CD4-positive, alpha-beta T cell (primary cell): ENCODE results near the gene OST4. TPM values are rescaled to one million over a fixed set of nuclear protein-coding genes. Genes with fewer than 3 reads are reported as not detected.

Source experiments
- ATAC-seq: fragments of 200-7000 bp; cut with Tn5 transposase; one replicate; pipeline ENCODE4 v1.10.0; 2022; ENCODE audit warnings: mild to moderate bottlenecking; ENCODE audit not compliant: poor library complexity
- CTCF ChIA-PET: fragments of 350-600 bp; sonication (Branson Sonifier 250); formaldehyde crosslinking; loops from one replicate; lab custom pipeline; 2021; ENCODE audit warnings: antibody characterized with exemption, inconsistent platforms; lab: Charles Lee
- POLR2A ChIA-PET: fragments of 350-600 bp; sonication (Branson Sonifier 250); formaldehyde crosslinking; loops from one replicate; lab custom pipeline; 2021; ENCODE audit warnings: antibody characterized with exemption, inconsistent platforms; lab: Charles Lee
- DNase-seq, 14 experiments: peaks; one replicate each; pipeline ENCODE4 v3.0.0-alpha.2; 2013 to 2020; ENCODE audit warnings: mixed read lengths in 2 of 14
- H3K27ac ChIP-seq, 2 donors: one replicate each; pipeline versions ENCODE4 v1.5.1 to v1.7.0; 2013; ENCODE audit warnings: low read length in 2 of 2, low read depth in 1 of 2, mild to moderate bottlenecking in 1 of 2
- H3K27me3 ChIP-seq, 2 experiments: 1 replicate in 1 of 2; 2 replicates in 1 of 2; pipeline versions ENCODE4 v1.6.1 to v1.7.0; 2013; ENCODE audit warnings: low read length in 2 of 2, control low read depth in 1 of 2, mild to moderate bottlenecking in 1 of 2, moderate library complexity in 1 of 2; ENCODE audit not compliant: insufficient read depth in 2 of 2, control insufficient read depth in 1 of 2
- H3K36me3 ChIP-seq: one replicate; pipeline ENCODE4 v1.6.1; 2013; ENCODE audit warnings: low read length, control low read depth; ENCODE audit not compliant: insufficient read depth
- H3K4me1 ChIP-seq: one replicate; pipeline ENCODE4 v1.6.1; 2013; ENCODE audit warnings: low read length, control low read depth; ENCODE audit not compliant: insufficient read depth
- H3K4me3 ChIP-seq: one replicate; pipeline ENCODE4 v1.5.1; 2013; ENCODE audit warnings: mild to moderate bottlenecking, low read length, moderate library complexity
- H3K9me3 ChIP-seq, 2 experiments: 1 replicate in 1 of 2; 2 replicates in 1 of 2; pipeline versions ENCODE4 v1.6.1 to v1.7.0; 2013; ENCODE audit warnings: low read length in 2 of 2, mild to moderate bottlenecking in 2 of 2, control low read depth in 1 of 2, moderate library complexity in 1 of 2; ENCODE audit not compliant: control insufficient read depth in 1 of 2, insufficient read depth in 1 of 2
- H3K27ac Mint-ChIP-seq: one replicate; pipeline ENCODE4 v1.8.0; 2020; ENCODE audit warnings: mixed read lengths
- H3K27me3 Mint-ChIP-seq: one replicate; pipeline ENCODE4 v1.8.0; 2021; ENCODE audit warnings: mixed read lengths
- H3K36me3 Mint-ChIP-seq: one replicate; pipeline ENCODE4 v1.8.0; 2021; ENCODE audit warnings: low read depth, mixed read lengths
- H3K4me1 Mint-ChIP-seq: one replicate; pipeline ENCODE4 v1.8.0; 2021; ENCODE audit warnings: low read depth, mixed read lengths
- H3K4me3 Mint-ChIP-seq: one replicate; pipeline ENCODE4 v1.8.0; 2020; ENCODE audit warnings: mild to moderate bottlenecking, mixed read lengths
- H3K9me3 Mint-ChIP-seq: one replicate; pipeline ENCODE4 v1.8.0; 2020; ENCODE audit warnings: mixed read lengths
- intact Hi-C, 2 experiments: fragments of 100-400 bp; cut with DNase I in 1 of 2; cut with micrococcal nuclease in 1 of 2; formaldehyde crosslinking; loops; one replicate each; pipeline versions ENCODE4 v1.15.1 to v1.9.0; 2023 to 2025; cut with DNase I, micrococcal nuclease
- total RNA-seq, 174 experiments: library from RNA in 2 of 174; stranded (reverse) in 2 of 174; gene quantifications; one replicate each; pipeline ENCODE4 v1.2.3 and lab custom pipeline; 2021 to 2026
- TF ChIP-seq, protein P1 (sequence below): fragments of 200-600 bp; IDR thresholded peaks from one replicate; pipeline ENCODE4 v1.8.0; 2022; ENCODE audit warnings: antibody characterized with exemption, mild to moderate bottlenecking

Gene OST4
- total RNA-seq, 2 experiments from 2014 or later = 232 to 254 TPM

- POLR2A ChIA-PET = no interaction called here
- Mint-ChIP-seq H3K4me1 (peaks cover 4% of the 10 kb centered on the region), H3K36me3 (peaks cover 41% of the 10 kb centered on the region), H3K27ac (peak overlapping the region; percentile 34), H3K4me3 (no peak overlapping the region), H3K9me3 (no peaks in the 10 kb centered on the region), H3K27me3 (no peaks in the 10 kb centered on the region)
- no peaks in the 10 kb centered on the region for H3K27me3 ChIP-seq
- ATAC-seq = no peak
- H3K36me3 ChIP-seq = peaks cover 36% of the 10 kb centered on the region
- H3K27ac ChIP-seq = no peak overlapping the region
- no peaks in the 10 kb centered on the region for H3K4me1 ChIP-seq
- DNase-seq = no peak
- TF ChIP-seq, protein P1, sequence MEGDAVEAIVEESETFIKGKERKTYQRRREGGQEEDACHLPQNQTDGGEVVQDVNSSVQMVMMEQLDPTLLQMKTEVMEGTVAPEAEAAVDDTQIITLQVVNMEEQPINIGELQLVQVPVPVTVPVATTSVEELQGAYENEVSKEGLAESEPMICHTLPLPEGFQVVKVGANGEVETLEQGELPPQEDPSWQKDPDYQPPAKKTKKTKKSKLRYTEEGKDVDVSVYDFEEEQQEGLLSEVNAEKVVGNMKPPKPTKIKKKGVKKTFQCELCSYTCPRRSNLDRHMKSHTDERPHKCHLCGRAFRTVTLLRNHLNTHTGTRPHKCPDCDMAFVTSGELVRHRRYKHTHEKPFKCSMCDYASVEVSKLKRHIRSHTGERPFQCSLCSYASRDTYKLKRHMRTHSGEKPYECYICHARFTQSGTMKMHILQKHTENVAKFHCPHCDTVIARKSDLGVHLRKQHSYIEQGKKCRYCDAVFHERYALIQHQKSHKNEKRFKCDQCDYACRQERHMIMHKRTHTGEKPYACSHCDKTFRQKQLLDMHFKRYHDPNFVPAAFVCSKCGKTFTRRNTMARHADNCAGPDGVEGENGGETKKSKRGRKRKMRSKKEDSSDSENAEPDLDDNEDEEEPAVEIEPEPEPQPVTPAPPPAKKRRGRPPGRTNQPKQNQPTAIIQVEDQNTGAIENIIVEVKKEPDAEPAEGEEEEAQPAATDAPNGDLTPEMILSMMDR = no peak
- H3K4me3 ChIP-seq = no peak overlapping the region
- H3K9me3 ChIP-seq = no peaks in the 10 kb centered on the region
- CTCF ChIA-PET = no interaction called here
- intact Hi-C loops = no loop called here
Measured at GRCh38 chr2:27042985-27043634, 28.3 kb downstream of the OST4 start.

- intact Hi-C loops = no loop called here
- Mint-ChIP-seq H3K27ac (peak overlapping the region; percentile 34), H3K4me3 (no peak overlapping the region), H3K27me3 (no peaks in the 10 kb centered on the region), H3K36me3 (peaks cover 50% of the 10 kb centered on the region), H3K9me3 (no peaks in the 10 kb centered on the region), H3K4me1 (peaks cover 5% of the 10 kb centered on the region)
- Histone ChIP-seq H3K4me1 (no peaks in the 10 kb centered on the region), H3K4me3 (no peak overlapping the region), H3K9me3 (no peaks in the 10 kb centered on the region), H3K27me3 (no peaks in the 10 kb centered on the region), H3K27ac (no peak overlapping the region), H3K36me3 (peaks cover 45% of the 10 kb centered on the region)
- CTCF ChIA-PET = no interaction called here
- DNase-seq (no peak), ATAC-seq (no peak)
- POLR2A ChIA-PET = no interaction called here
- TF ChIP-seq, protein P1 = no peak
Measured at GRCh38 chr2:27042159-27042661, 29.2 kb downstream of the OST4 start.

DNA sequence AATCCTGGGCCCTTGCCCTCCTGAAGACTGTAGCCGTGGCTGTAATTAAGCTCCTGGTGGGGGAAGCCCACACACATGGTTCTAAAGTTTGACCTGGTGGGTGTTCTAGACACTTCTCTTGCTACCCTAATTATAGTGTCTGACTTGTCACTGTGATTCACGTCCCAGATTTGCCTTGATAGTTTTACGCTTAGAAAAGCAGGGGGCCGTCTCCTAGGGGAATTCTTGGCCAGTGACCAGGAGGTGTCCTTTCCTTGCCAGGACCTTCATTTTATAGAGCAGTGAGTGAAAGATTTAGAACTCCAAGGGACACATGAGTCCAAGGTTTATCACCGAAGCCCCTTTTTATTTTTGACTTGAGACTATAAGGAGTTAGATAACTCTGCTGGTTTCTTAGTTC is 29.7 kb downstream of the OST4 start:
- ChIA-PET CTCF (no interaction called here), POLR2A (no interaction called here)
- Histone ChIP-seq H3K4me1 (no peaks in the 10 kb centered on the region), H3K27ac (no peak overlapping the region), H3K27me3 (no peaks in the 10 kb centered on the region), H3K4me3 (no peak overlapping the region), H3K9me3 (no peaks in the 10 kb centered on the region), H3K36me3 (peaks cover 49% of the 10 kb centered on the region)
- peaks cover 55% of the 10 kb centered on the region for H3K36me3 Mint-ChIP-seq
- H3K27me3 Mint-ChIP-seq = no peaks in the 10 kb centered on the region
- H3K9me3 Mint-ChIP-seq = no peaks in the 10 kb centered on the region
- H3K27ac Mint-ChIP-seq = peak overlapping the region; percentile 37
- no peak for ATAC-seq
- DNase-seq = no peak
- no peak overlapping the region for H3K4me3 Mint-ChIP-seq
- intact Hi-C loops = no loop called here
- TF ChIP-seq, protein P1 = no peak
- H3K4me1 Mint-ChIP-seq = peaks cover 8% of the 10 kb centered on the region
